Left ventricle myocardium inferior (tissue), 1 donor: ENCODE measurements around the gene SKI. TPM values are rescaled to one million over a fixed set of nuclear protein-coding genes. Genes with fewer than 3 reads are reported as not detected.
"Not testable (repeated sequence)": the region's sequence is repeated elsewhere in the genome, so short reads cannot be mapped to it uniquely, and the experiment has no call there.

Experiments
- DNase-seq: peaks from one replicate; pipeline ENCODE4 v3.0.0-alpha.2; 2020
- H3K27ac ChIP-seq: fragments of 200-600 bp; replicated peaks from 2 replicates; pipeline ENCODE4 v1.8.0; 2021
- H3K27me3 ChIP-seq: fragments of 200-600 bp; 2 replicates; pipeline ENCODE4 v1.8.0; 2021; ENCODE audit warnings: low read depth
- H3K36me3 ChIP-seq: fragments of 200-600 bp; 2 replicates; pipeline ENCODE4 v1.8.0; 2021
- H3K4me1 ChIP-seq: fragments of 200-600 bp; 2 replicates; pipeline ENCODE4 v1.8.0; 2021
- H3K4me3 ChIP-seq: fragments of 200-600 bp; 2 replicates; pipeline ENCODE4 v1.8.0; 2021; ENCODE audit warnings: mild to moderate bottlenecking, moderate library complexity
- H3K9me3 ChIP-seq: fragments of 200-600 bp; replicated peaks from 2 replicates; pipeline ENCODE4 v1.8.0; 2021
- CTCF ChIP-seq: fragments of 200-600 bp; IDR thresholded peaks from 2 replicates; pipeline ENCODE4 v1.8.0; 2021; ENCODE audit warnings: antibody characterized with exemption, mild to moderate bottlenecking, borderline replicate concordance
- intact Hi-C: fragments of 100-400 bp; cut with micrococcal nuclease; formaldehyde crosslinking; loops from one replicate; pipeline ENCODE4 v1.11.0; 2022
- total RNA-seq: library from RNA; stranded (reverse); fragmentation: NEBNext Ultra II Directional; extraction: Animal tissue kit (Norgen Biotek cat#: 25700); gene quantifications from one replicate; pipeline ENCODE4 v1.2.1, GENCODE V29; 2021
- donor health status: DM: no; HTN: yes; CAD: no; lungs with severe emphysema.

Gene SKI
- total RNA-seq, 1 donor from 2014 or later = 37.9 TPM

- no peak for TF ChIP-seq CTCF
- intact Hi-C loops = no loop called here
- no peak overlapping the region for H3K27ac ChIP-seq
- H3K4me1 ChIP-seq = peaks cover 13% of the 10 kb centered on the region
- H3K9me3 ChIP-seq = no peaks in the 10 kb centered on the region
- DNase-seq = no peak
- no peaks in the 10 kb centered on the region for H3K36me3 ChIP-seq
- H3K27me3 ChIP-seq = no peaks in the 10 kb centered on the region
- no peak overlapping the region for H3K4me3 ChIP-seq
These were observed 99.7 kb downstream of the SKI start for GRCh38 chr1:2327841-2328240.

- no peak for DNase-seq
- intact Hi-C loops = no loop called here
- Histone ChIP-seq H3K27ac (no peak overlapping the region), H3K36me3 (no peaks in the 10 kb centered on the region), H3K4me1 (peaks cover 13% of the 10 kb centered on the region), H3K27me3 (no peaks in the 10 kb centered on the region), H3K9me3 (no peaks in the 10 kb centered on the region), H3K4me3 (no peak overlapping the region)
- TF ChIP-seq CTCF = no peak
These were observed 100.7 kb downstream of the SKI start for GRCh38 chr1:2328676-2329455.

- H3K27me3 ChIP-seq = no peaks in the 10 kb centered on the region
- no peak for DNase-seq
- no peaks in the 10 kb centered on the region for H3K9me3 ChIP-seq
- no peaks in the 10 kb centered on the region for H3K36me3 ChIP-seq
- H3K27ac ChIP-seq = no peak overlapping the region
- TF ChIP-seq CTCF = no peak
- no peak overlapping the region for H3K4me3 ChIP-seq
- H3K4me1 ChIP-seq = peaks cover 13% of the 10 kb centered on the region
- intact Hi-C loops = no loop called here
These were observed 101.9 kb downstream of the SKI start for GRCh38 chr1:2330035-2330434.

- Histone ChIP-seq H3K9me3 (no peaks in the 10 kb centered on the region), H3K4me3 (no peak overlapping the region), H3K27ac (peak overlapping the region; percentile 24), H3K36me3 (no peaks in the 10 kb centered on the region), H3K4me1 (peaks cover 13% of the 10 kb centered on the region), H3K27me3 (no peaks in the 10 kb centered on the region)
- DNase-seq = no peak
- no peak for TF ChIP-seq CTCF
- intact Hi-C loops = no loop called here
These were observed 102.5 kb downstream of the SKI start for GRCh38 chr1:2330519-2331199.

- DNase-seq = no peak
- Histone ChIP-seq H3K9me3 (no peaks in the 10 kb centered on the region), H3K4me1 (peaks cover 13% of the 10 kb centered on the region), H3K27me3 (no peaks in the 10 kb centered on the region), H3K4me3 (no peak overlapping the region), H3K36me3 (no peaks in the 10 kb centered on the region), H3K27ac (peak overlapping the region; percentile 24)
- intact Hi-C loops = no loop called here
- no peak for TF ChIP-seq CTCF
These were observed 103.1 kb downstream of the SKI start for GRCh38 chr1:2331200-2331544.

GRCh38 chr1:2331580-2331979 is 103.5 kb downstream of the SKI start:
- peaks cover 13% of the 10 kb centered on the region for H3K4me1 ChIP-seq
- H3K36me3 ChIP-seq, intact Hi-C loops, H3K9me3 ChIP-seq, DNase-seq, H3K27ac ChIP-seq, H3K4me3 ChIP-seq, H3K27me3 ChIP-seq: not testable (repeated sequence)
